Measurements from ENCODE around the gene ALK.
"Not testable (repeated sequence)": the region's sequence is repeated elsewhere in the genome, so short reads cannot be mapped to it uniquely, and the experiment has no call there.

Gene ALK

DNA sequence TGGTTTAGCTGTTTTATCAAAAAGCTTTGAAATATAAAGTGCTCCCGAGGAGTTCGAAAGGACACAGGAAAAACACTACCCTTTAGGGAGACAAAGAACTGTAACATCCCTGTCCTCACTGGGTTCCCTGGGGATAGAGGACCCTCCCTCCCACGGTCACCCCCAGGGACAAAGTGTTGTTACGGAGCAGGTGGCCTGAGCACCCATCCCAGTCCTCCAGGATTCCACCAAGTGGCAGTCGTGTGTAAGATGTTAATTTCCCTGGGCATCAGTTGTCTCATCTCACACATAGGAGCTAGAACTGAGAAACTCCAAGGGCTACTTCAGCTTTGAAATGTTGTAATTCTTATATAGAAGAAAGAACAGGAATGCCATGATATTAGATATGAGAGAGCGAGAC lies 137.7 kb downstream of the ALK start:
- DNase-seq = no peak

GRCh38 chr2:29782549-29783458 lies 138.6 kb downstream of the ALK start:
- DNase-seq = no peak

- DNase-seq = no peak
Measured at GRCh38 chr2:29782087-29782486, 139.3 kb downstream of the ALK start.

GRCh38 chr2:29780906-29781305 lies 140.5 kb downstream of the ALK start:
- DNase-seq = no peak

- DNase-seq = no peak
Measured at GRCh38 chr2:29777161-29777560, 144.2 kb downstream of the ALK start.

GRCh38 chr2:29776406-29776805 lies 145.0 kb downstream of the ALK start:
- DNase-seq = no peak

GRCh38 chr2:29775937-29776336 lies 145.4 kb downstream of the ALK start:
- no peak for DNase-seq

GRCh38 chr2:29774624-29775023 lies 146.8 kb downstream of the ALK start:
- DNase-seq = no peak

DNA sequence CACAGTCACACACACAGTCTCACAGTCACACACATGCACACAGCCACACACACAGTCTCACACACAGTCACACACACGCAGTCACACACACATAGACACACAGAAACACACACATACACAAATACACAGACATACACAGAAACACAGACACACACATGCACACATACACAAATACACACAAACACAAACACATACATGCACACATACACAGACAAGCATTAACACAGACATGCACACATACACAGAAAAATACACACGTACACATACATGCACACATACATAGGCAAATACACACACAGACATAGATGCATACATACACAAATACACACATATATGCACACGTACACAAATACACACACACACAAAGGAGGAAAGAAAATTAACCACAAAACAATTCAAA lies 150.5 kb downstream of the ALK start:
- no peak for DNase-seq

- no peak for DNase-seq
Measured at GRCh38 chr2:29769847-29770246, 151.5 kb downstream of the ALK start.

DNA sequence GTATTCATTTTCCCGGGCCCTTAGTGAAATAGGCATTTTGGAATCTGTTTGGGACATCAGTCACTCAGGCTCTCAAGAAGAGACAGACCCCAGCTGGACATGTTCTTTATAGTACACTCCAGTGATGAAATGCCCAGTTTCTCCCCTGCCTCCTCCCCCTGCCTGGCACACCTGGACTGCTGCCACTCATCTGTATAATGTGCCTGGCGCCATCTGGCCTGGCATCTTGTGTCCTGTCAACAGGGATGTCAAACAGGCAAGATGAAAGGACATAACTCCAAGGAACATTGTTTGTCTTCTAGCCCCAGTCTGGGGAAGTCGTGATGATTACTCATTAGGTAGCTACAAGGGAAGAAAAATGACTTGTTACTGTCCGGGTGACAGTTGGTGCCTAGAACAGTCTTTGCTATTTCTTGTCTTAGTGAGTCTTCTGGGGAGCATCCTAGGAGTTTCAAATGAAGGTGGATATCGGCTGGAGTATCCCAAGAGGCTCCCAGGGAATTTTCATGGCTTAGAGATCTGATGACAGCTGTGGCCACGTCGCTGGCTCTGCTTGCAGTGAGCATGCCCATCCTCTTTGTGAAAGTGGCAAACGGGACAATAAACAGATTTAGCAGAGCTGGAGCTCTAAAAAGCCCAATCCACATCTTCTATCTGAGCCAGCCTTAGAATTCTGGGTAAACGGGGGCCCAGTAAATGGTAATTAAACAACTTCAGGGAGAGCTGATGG lies 153.6 kb downstream of the ALK start:
- no peak for DNase-seq

- DNase-seq = no peak
Measured at GRCh38 chr2:29766191-29766590, 155.2 kb downstream of the ALK start.

DNA sequence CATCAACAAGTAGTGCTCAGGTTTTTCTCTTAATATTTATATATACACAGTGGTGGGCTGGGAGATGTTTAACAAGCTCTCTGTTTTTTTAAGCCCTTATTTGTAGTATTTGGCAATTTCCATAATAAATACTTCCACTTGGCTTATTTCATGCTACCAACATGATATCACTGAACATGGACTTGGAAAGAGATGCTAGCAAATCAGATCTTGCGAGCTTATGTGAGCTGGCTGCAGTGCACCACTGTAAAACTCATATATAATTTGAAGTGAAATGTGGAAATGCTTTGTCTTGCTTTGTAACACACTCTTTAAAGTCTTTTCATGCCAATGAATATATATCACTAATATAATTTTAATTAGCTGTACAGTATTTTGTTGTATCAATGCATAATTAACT lies 155.7 kb downstream of the ALK start:
- no peak for DNase-seq

DNA sequence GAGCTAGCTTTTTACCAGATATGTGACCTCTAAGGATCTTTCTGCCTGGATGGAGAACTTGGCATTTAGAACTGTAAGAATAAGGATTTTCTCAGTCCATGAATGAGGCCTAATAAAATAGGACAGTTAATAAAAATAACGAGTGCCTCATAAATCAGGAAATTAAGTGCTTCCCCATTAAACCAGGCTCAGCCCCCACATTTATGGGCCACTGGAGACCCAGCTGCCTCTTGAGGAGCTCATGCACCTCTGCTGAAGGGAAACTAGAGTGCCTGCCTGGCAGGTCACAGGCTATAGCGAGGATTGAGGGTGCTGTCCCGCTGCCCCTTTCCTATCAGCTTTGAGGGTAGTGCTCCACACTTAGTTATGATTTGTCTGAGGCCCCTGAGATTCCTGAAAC lies 158.0 kb downstream of the ALK start:
- no peak for DNase-seq

GRCh38 chr2:29762239-29762638 lies 159.1 kb downstream of the ALK start:
- no peak for DNase-seq

- DNase-seq = no peak
Measured at GRCh38 chr2:29761278-29761677, 160.1 kb downstream of the ALK start.

DNA sequence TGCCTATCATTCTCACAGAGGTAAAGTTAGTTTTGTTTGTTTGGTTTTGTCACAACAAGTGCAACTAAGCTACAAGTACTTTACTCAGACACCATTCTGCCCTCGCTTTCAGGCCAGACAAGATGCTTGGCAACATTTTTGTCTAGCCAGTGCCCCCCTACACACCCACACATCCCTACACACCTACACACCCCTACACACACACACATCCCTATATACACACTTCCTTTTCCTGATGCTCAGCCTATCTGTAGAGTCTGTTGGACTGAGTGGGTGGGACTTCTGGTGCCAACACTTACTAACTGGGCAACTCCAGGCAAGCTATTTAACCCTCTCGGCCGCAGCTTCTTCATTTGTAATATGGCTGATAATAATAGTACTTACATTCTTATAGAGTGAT lies 161.4 kb downstream of the ALK start:
- DNase-seq = no peak

- DNase-seq = no peak
Measured at GRCh38 chr2:29759360-29759759, 162.0 kb downstream of the ALK start.

DNA sequence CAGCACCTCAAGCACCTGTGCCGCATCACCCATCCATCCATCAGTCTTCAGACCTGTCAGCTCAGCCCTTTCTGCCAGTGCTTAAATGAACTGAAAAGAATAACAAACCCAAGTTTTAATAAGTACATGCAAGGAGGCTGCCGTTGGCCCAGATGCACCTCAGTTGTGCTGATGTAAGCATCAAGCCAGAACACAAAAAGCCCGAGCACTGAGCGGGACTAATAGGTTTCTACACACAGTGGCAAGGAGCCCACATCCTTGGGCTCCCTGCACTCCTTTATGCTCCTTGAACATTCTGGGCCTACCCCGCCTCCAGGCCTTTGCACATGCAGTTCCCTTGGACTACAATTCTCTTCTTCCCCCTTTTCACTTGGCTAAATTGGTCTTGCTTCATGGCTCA lies 165.6 kb downstream of the ALK start:
- DNase-seq = no peak

DNA sequence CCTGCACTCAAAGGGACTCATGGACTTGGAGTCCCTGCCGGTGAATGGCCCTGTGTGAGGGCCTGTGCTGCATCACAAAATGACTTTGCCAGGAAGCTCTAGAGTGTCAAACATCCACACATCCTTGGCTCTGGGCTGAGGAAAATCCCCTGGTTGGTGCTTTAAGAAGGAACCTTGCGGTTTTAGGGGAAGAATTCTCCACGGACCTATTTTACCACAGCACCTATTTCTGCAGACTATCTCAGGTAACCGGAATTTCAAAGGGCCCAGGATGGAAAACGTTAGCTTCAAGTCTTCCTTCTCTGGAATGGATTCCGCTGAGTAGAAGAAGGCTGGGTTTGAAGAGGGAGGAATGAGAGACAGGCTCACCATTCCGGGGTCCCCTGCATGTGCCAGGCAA lies 166.2 kb downstream of the ALK start:
- DNase-seq = no peak

DNA sequence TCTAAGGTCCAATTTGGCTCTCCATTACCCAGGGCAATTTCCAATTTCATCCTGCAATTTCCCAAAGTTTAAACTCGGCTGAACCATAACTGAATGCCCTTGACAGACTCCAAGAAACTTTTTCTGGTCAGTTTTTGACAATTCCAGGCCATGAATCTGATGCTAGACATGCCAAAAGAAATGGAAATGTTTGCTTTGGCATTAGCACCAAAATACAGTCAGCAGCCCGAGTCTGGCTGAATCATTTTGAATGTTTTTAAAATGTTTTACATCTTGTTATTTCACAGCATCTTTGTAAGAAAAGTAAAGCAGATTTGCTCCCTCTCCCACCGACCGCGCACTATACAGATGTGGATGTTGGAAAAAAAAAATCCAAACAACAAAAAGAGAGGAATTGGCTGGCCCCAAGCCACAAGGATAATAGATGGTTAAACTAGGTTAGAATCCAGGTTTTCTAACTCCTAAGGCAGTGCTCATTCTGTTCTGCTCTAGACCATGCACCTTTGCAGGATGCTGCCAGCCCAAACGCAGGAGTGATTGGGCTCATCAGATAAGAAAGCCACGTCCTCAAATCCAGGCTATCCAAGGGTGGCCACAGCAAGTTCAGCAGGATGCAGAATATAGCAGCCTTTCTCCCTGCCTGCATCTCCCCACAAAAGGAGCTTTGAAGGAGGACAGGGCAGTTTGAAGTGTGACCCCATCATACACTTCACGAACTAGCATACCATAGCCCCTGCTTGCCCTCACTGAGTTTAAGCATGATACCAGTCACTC lies 167.5 kb downstream of the ALK start:
- DNase-seq = no peak

- no peak for DNase-seq
Measured at GRCh38 chr2:29751390-29751789, 170.0 kb downstream of the ALK start.

DNA sequence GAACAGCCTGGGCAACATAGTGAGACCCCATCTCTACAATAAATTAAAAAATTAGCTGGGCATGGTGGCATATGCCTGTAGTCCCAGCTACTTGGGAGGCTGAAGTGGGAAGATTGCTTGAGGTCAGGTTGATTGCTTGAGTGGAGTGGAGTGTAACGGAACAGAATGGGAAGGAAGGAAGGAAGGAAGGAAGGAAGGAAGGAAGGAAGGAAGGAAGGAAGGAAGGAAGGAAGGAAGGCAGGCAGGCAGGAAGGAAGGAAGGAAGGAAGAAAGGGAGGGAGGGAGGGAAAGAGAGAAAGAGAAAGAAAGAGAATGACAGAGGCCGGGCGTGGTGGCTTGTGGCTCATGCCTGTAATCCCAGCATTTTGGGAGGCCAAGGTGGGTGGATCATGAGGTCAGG lies 170.9 kb downstream of the ALK start:
- not testable (repeated sequence) for DNase-seq

DNA sequence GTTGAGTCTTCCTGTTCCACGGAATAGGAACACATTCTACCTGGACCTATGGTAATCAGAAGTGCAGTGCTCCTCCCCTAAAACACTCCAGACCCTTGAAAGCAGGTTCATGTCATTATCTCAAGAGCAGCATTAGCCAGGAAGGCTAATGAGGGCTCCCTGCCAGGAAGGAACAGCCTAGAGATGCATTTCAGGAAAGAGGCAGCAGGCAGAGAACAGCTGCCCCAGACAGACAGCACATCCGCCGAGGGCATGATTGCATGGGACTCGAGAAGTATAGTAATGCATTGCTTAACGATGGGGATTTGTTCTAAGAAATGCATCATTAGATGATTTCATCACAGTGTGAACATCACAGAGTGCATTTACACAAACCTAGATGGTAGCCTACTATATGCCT lies 171.5 kb downstream of the ALK start:
- DNase-seq = no peak

Data from COR-L47 (cell line).